ENCODE results near the gene BEX4. TPM values are rescaled to one million over a fixed set of nuclear protein-coding genes. Genes with fewer than 3 reads are reported as not detected.

The BEX4 gene
- polyA plus RNA-seq, 1 experiment: 13.6 TPM

GRCh38 chrX:103254171-103254824 lies 39.4 kb downstream of the BEX4 start:
- Histone ChIP-seq H3K27me3 (ENCODE audit: control insufficient read depth, insufficient read depth, low read length) (no peaks in the 10 kb centered on the region), H3K36me3 (ENCODE audit: control insufficient read depth, insufficient read depth, low read length) (peaks cover 2% of the 10 kb centered on the region; the same call in 1 of the 2 replicates), H3K4me3 (ENCODE audit: low read depth, low read length) (peak overlapping the region; percentile 70)
- no peak for TF ChIP-seq CTCF (IDR thresholded peaks at IDR 0.05; ENCODE audit: insufficient read depth, low read depth, low read length)
- ChIA-PET CTCF (interaction anchor here (1.0 kb wide), 1 partner anchor 44 kb away, joined by 3 read pairs; no protein-coding TSS in a partner anchor), POLR2A (no interaction called here)
- DNase-seq (ENCODE audit: low read depth): no peak

GRCh38 chrX:103254921-103255493 lies 40.1 kb downstream of the BEX4 start, which contains the start of gene TCEAL8:
TSS of gene TCEAL8 (minus strand) at chrX:103255155. CDS start at chrX:103253979, 1,176 bp downstream.
- DNase-seq (ENCODE audit: low read depth): peak; percentile 17
- POLR2A ChIA-PET: no interaction called here
- peaks cover 2% of the 10 kb centered on the region; the same call in 1 of the 2 replicates for H3K36me3 ChIP-seq (ENCODE audit: control insufficient read depth, insufficient read depth, low read length)
- CTCF ChIA-PET: interaction anchor here (1.0 kb wide), 1 partner anchor 45 kb away, joined by 3 read pairs; no protein-coding TSS in a partner anchor
- peak within 1 kb of the TSS; percentile 70 for H3K4me3 ChIP-seq (ENCODE audit: low read depth, low read length)
- no peak for TF ChIP-seq CTCF (IDR thresholded peaks at IDR 0.05; ENCODE audit: insufficient read depth, low read depth, low read length)
- H3K27me3 ChIP-seq (ENCODE audit: control insufficient read depth, insufficient read depth, low read length): no peaks in the 10 kb centered on the region

GRCh38 chrX:103256651-103257050 lies 41.7 kb downstream of the BEX4 start:
- TF ChIP-seq CTCF (IDR thresholded peaks at IDR 0.05; ENCODE audit: insufficient read depth, low read depth, low read length): no peak
- ChIA-PET POLR2A (no interaction called here), CTCF (no interaction called here)
- Histone ChIP-seq H3K36me3 (ENCODE audit: control insufficient read depth, insufficient read depth, low read length) (peaks cover 2% of the 10 kb centered on the region; the same call in 1 of the 2 replicates), H3K27me3 (ENCODE audit: control insufficient read depth, insufficient read depth, low read length) (no peaks in the 10 kb centered on the region; the same call in 1 of the 2 replicates), H3K4me3 (ENCODE audit: low read depth, low read length) (no peak overlapping the region)
- no peak for DNase-seq (ENCODE audit: low read depth)

- CTCF ChIA-PET: no interaction called here
- no peak for TF ChIP-seq CTCF (IDR thresholded peaks at IDR 0.05; ENCODE audit: insufficient read depth, low read depth, low read length)
- DNase-seq (ENCODE audit: low read depth): no peak
- no peak overlapping the region for H3K4me3 ChIP-seq (ENCODE audit: low read depth, low read length)
- POLR2A ChIA-PET: no interaction called here
- H3K36me3 ChIP-seq (ENCODE audit: control insufficient read depth, insufficient read depth, low read length): no peaks in the 10 kb centered on the region
- H3K27me3 ChIP-seq (ENCODE audit: control insufficient read depth, insufficient read depth, low read length): no peaks in the 10 kb centered on the region; the same call in 1 of the 2 replicates
Observed at GRCh38 chrX:103258275-103258674, 43.4 kb downstream of the BEX4 start.

Other genes starting within 250 kb of the BEX4 start
- gene BEX1, start 150.9 kb upstream of the BEX4 start, polyA plus RNA-seq (2011; rRNA removed): 23.9 and 38.6 TPM in 2 replicates
- gene NXF3, start 122.0 kb upstream of the BEX4 start, polyA plus RNA-seq (2011; rRNA removed): 0.83 and 0.93 TPM in 2 replicates
- 26.7 and 76.1 TPM in 2 replicates for gene TCEAL8, start 40.0 kb downstream of the BEX4 start, polyA plus RNA-seq (2011; rRNA removed)
- not detected in 2 replicates for gene TCEAL5, start 61.6 kb downstream of the BEX4 start, polyA plus RNA-seq (2011; rRNA removed)
- gene BEX2, start 95.9 kb downstream of the BEX4 start, polyA plus RNA-seq (2011; rRNA removed): 1.2 and 1.8 TPM in 2 replicates
- gene TCEAL7, start 115.1 kb downstream of the BEX4 start, polyA plus RNA-seq (2011; rRNA removed): 5.5 and 10.2 TPM in 2 replicates
- 15.7 and 53.5 TPM in 2 replicates for gene TCEAL9, start 141.4 kb downstream of the BEX4 start, polyA plus RNA-seq (2011; rRNA removed)
- gene BEX3, start 161.4 kb downstream of the BEX4 start, polyA plus RNA-seq (2011; rRNA removed): 107 and 267 TPM in 2 replicates

Measured in BJ (cell line).